ENCODE results near the gene KDM1A. TPM values are rescaled to one million over a fixed set of nuclear protein-coding genes. Genes with fewer than 3 reads are reported as not detected.
"Not testable (repeated sequence)": the region's sequence is repeated elsewhere in the genome, so short reads cannot be mapped to it uniquely, and the experiment has no call there.

Gene KDM1A
- total RNA-seq, 1 donor = 101 TPM

DNA sequence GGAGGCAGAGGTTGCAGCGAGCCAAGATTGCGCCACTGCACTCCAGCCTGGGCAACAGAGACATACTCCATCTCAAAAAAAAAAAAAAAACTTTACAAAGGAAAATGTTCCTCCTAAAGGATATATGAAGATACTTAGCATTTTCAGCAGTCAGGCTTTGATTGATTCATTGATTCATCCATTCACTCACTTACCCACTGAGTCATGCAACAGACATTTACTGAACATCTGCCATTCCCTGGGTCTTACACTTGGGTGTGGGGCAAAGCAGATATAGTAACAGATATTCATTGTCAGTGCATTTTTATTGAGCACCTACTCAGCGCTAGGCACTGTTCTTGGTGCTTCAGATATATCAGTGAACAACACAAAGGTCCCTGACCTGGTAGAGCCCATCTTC lies 41.0 kb upstream of the KDM1A start:
- H3K4me3 ChIP-seq (ENCODE audit: insufficient read depth, low read length) = no peak overlapping the region
- H3K4me2 ChIP-seq (ENCODE audit: insufficient read depth, low read length) = no peak overlapping the region
- TF ChIP-seq, protein P1, sequence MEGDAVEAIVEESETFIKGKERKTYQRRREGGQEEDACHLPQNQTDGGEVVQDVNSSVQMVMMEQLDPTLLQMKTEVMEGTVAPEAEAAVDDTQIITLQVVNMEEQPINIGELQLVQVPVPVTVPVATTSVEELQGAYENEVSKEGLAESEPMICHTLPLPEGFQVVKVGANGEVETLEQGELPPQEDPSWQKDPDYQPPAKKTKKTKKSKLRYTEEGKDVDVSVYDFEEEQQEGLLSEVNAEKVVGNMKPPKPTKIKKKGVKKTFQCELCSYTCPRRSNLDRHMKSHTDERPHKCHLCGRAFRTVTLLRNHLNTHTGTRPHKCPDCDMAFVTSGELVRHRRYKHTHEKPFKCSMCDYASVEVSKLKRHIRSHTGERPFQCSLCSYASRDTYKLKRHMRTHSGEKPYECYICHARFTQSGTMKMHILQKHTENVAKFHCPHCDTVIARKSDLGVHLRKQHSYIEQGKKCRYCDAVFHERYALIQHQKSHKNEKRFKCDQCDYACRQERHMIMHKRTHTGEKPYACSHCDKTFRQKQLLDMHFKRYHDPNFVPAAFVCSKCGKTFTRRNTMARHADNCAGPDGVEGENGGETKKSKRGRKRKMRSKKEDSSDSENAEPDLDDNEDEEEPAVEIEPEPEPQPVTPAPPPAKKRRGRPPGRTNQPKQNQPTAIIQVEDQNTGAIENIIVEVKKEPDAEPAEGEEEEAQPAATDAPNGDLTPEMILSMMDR (IDR thresholded peaks at IDR 0.05; ENCODE audit: extremely low read depth, low read depth, low read length) = no peak
- no peak overlapping the region for H2AFZ ChIP-seq (ENCODE audit: low read length)
- H4K20me1 ChIP-seq (ENCODE audit: insufficient read depth, low read length) = no peaks in the 10 kb centered on the region
- no peaks in the 10 kb centered on the region for H3K36me3 ChIP-seq (ENCODE audit: insufficient read depth, low read length)
- H3K9me3 ChIP-seq (ENCODE audit: low read depth, low read length) = no peaks in the 10 kb centered on the region
- no peak for DNase-seq (ENCODE audit: insufficient read length, low spot score, missing footprints)
- H3K27ac ChIP-seq (ENCODE audit: low read depth, low read length) = no peak overlapping the region
- H3K27me3 ChIP-seq (ENCODE audit: insufficient read depth, low read length) = no peaks in the 10 kb centered on the region
- peaks cover 9% of the 10 kb centered on the region for H3K4me1 ChIP-seq (ENCODE audit: insufficient read depth, low read length)
- H3K79me2 ChIP-seq (ENCODE audit: insufficient read depth, low read length) = no peaks in the 10 kb centered on the region

DNA sequence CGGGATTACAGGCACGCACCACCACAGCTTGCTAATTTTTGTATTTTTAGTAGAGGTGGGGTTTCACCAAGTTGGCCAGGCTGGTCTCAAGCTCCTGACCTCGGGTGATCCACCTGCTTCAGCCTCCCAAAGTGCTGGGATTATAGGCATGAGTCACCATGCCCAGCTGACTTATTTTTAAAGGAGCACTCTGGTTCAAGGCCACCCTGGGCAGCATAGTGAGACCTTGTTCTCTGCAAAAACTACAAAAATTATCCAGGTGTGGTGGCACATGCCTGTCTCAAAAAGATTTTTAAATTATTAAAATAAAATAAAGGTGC lies 38.8 kb upstream of the KDM1A start:
- H3K27ac ChIP-seq (ENCODE audit: low read depth, low read length); H3K79me2 ChIP-seq (ENCODE audit: insufficient read depth, low read length); H2AFZ ChIP-seq (ENCODE audit: low read length); H3K4me1 ChIP-seq (ENCODE audit: insufficient read depth, low read length); H3K4me2 ChIP-seq (ENCODE audit: insufficient read depth, low read length); H3K36me3 ChIP-seq (ENCODE audit: insufficient read depth, low read length); H3K9me3 ChIP-seq (ENCODE audit: low read depth, low read length); H3K4me3 ChIP-seq (ENCODE audit: insufficient read depth, low read length); H4K20me1 ChIP-seq (ENCODE audit: insufficient read depth, low read length); DNase-seq (ENCODE audit: insufficient read length, low spot score, missing footprints); H3K27me3 ChIP-seq (ENCODE audit: insufficient read depth, low read length): not testable (repeated sequence)

DNA sequence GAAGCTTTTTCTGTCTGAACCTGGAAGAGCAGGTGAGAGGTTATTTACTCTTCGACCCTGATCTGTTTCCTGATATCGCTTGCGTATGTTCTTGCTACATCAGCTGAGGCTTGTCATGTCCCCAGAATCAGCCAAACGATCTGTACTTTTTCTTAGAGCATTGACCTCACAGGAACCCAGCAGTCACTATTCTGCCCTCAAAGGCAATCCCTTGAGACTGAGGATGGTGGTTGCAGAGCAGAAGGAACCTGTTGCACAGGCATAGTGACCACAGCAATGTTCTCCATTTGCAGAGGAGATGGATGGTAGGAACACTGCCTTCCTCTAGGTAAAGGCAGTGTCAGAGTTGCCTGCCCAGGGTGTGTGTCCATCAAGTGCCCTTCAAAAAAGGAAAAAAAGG lies 35.3 kb upstream of the KDM1A start:
- H3K9me3 ChIP-seq (ENCODE audit: low read depth, low read length) = no peaks in the 10 kb centered on the region
- no peaks in the 10 kb centered on the region for H3K4me1 ChIP-seq (ENCODE audit: insufficient read depth, low read length)
- H3K79me2 ChIP-seq (ENCODE audit: insufficient read depth, low read length) = no peaks in the 10 kb centered on the region
- H3K4me2 ChIP-seq (ENCODE audit: insufficient read depth, low read length) = no peak overlapping the region
- TF ChIP-seq, protein P1 (IDR thresholded peaks at IDR 0.05; ENCODE audit: extremely low read depth, low read depth, low read length) = no peak
- H2AFZ ChIP-seq (ENCODE audit: low read length) = no peak overlapping the region
- DNase-seq (ENCODE audit: insufficient read length, low spot score, missing footprints) = no peak
- H3K27me3 ChIP-seq (ENCODE audit: insufficient read depth, low read length) = peaks cover 3% of the 10 kb centered on the region
- no peaks in the 10 kb centered on the region for H3K36me3 ChIP-seq (ENCODE audit: insufficient read depth, low read length)
- H3K27ac ChIP-seq (ENCODE audit: low read depth, low read length) = no peak overlapping the region
- H4K20me1 ChIP-seq (ENCODE audit: insufficient read depth, low read length) = no peaks in the 10 kb centered on the region
- no peak overlapping the region for H3K4me3 ChIP-seq (ENCODE audit: insufficient read depth, low read length)

DNA sequence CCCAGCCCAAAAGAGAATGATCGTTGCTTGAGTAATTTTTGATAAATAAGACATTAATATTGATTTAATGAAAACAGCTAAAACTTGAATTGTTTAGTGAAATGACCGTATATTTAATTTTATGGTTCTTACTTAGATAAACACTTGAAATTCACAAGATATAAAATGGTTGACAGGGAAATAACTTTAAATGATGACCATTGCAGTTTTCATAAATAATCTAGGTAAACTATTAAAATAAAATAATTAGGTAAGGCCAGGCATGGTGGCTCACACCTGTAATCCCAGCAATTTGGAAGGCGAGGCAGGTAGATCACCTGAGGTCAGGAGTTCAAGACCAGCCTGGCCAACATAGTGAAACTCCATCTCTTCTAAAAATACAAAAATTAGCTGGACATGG lies 26.9 kb upstream of the KDM1A start:
- not testable (repeated sequence) for H3K9me3 ChIP-seq (ENCODE audit: low read depth, low read length); DNase-seq (ENCODE audit: insufficient read length, low spot score, missing footprints); H3K4me1 ChIP-seq (ENCODE audit: insufficient read depth, low read length); H3K36me3 ChIP-seq (ENCODE audit: insufficient read depth, low read length); H4K20me1 ChIP-seq (ENCODE audit: insufficient read depth, low read length); H3K27ac ChIP-seq (ENCODE audit: low read depth, low read length); H3K4me2 ChIP-seq (ENCODE audit: insufficient read depth, low read length); H3K79me2 ChIP-seq (ENCODE audit: insufficient read depth, low read length); H2AFZ ChIP-seq (ENCODE audit: low read length); H3K4me3 ChIP-seq (ENCODE audit: insufficient read depth, low read length); H3K27me3 ChIP-seq (ENCODE audit: insufficient read depth, low read length)

DNA sequence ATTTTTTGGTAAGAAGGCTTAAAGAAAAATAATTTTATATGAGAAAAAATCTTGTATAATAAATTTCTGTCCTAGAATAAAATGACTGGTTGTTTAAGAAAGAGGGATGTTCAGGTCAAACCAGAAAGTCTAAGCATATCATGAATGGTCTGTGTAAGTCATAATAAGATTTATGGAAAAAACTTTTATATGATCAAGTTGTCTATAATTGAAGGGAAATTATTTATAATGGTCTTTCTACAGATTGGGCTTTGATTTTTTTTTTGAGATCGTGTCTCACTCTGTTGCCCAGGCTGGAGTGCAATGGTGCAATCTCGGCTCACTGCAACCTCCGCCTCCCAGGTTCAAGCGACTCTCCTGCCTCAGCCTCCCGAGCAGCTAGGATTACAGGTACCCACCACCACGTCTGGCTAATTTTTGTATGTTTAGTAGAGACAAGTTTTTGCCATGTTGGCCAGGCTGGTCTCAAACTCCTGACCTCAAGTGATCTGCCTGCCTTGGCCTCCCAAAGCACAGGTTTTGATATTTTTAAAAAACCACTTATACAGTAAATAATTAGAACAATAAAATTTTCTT lies 26.0 kb upstream of the KDM1A start:
- not testable (repeated sequence) for H3K4me2 ChIP-seq (ENCODE audit: insufficient read depth, low read length); H3K4me1 ChIP-seq (ENCODE audit: insufficient read depth, low read length); H3K9me3 ChIP-seq (ENCODE audit: low read depth, low read length); H3K4me3 ChIP-seq (ENCODE audit: insufficient read depth, low read length); H3K79me2 ChIP-seq (ENCODE audit: insufficient read depth, low read length); H3K27me3 ChIP-seq (ENCODE audit: insufficient read depth, low read length); DNase-seq (ENCODE audit: insufficient read length, low spot score, missing footprints); H2AFZ ChIP-seq (ENCODE audit: low read length); H4K20me1 ChIP-seq (ENCODE audit: insufficient read depth, low read length); H3K27ac ChIP-seq (ENCODE audit: low read depth, low read length); H3K36me3 ChIP-seq (ENCODE audit: insufficient read depth, low read length)
